Kidney capillary endothelial cell (primary cell): ENCODE results near the gene HTR3C.

ENCODE experiments used
- DNase-seq: peaks from one replicate; pipeline ENCODE4 v3.0.0-alpha.2; 2018; ENCODE audit warnings: low spot score

HTR3C gene

GRCh38 chr3:184092199-184092598 is 39.4 kb downstream of the HTR3C start:
- no peak for DNase-seq

DNA sequence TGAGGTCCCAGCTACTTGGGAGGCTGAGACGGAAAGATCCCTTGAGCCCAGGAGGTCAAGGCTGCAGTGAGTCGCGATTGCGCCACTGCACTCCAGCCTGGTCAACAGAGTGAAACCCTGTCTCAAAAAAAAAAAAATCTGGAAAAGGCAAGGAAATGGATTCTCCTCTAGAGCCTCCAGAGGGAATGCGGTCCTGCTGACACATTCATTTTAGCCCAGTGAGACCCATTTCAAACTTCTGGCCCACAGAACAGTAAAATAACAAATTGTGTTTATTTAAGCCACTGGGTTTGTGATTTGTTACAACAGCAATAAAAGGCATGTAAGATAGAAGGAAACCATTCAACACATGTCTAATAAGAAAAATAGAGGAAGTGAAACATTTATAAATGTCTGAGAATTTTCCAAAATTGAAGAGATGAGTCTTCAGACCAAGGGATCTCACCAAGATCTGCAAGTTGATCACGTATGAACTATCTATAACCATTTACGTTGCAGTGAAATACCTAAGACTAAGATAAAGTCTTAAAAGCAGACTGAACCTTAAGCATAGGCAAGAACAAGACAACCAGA is 44.0 kb downstream of the HTR3C start, which contains the start of gene HTR3E:
TSS of gene HTR3E (plus strand) at position 254 of the 573 bp plus-strand sequence. CDS start 466 bp downstream, outside the sequence.
- DNase-seq, result no peak

- no peak for DNase-seq
Observed at GRCh38 chr3:184097556-184097955, 44.7 kb downstream of the HTR3C start.

GRCh38 chr3:184099806-184100686 is 47.2 kb downstream of the HTR3C start:
- no peak for DNase-seq
